Activated CD4-positive, alpha-beta memory T cell treated with anti-CD3 and anti-CD28 coated beads, Interleukin-2, amount 10 ng/mL, durations not matched to agents 7 days and 5 days (primary cell): Measurements from ENCODE around the gene RLBP1. TPM values are rescaled to one million over a fixed set of nuclear protein-coding genes. Genes with fewer than 3 reads are reported as not detected.

Experiments
- CTCF ChIA-PET: fragments of 350-600 bp; sonication (Branson Sonifier 250); formaldehyde crosslinking; loops from one replicate; lab custom pipeline; 2021; ENCODE audit warnings: antibody characterized with exemption, inconsistent platforms; lab: Charles Lee
- POLR2A ChIA-PET: fragments of 350-600 bp; sonication (Branson Sonifier 250); formaldehyde crosslinking; loops from one replicate; lab custom pipeline; 2021; ENCODE audit warnings: antibody characterized with exemption; lab: Charles Lee
- DNase-seq: peaks from one replicate; pipeline ENCODE4 v3.0.0-alpha.2; 2020
- H3K27ac Mint-ChIP-seq: one replicate; pipeline ENCODE4 v1.8.0; 2021; ENCODE audit warnings: mild to moderate bottlenecking, mixed read lengths
- H3K27me3 Mint-ChIP-seq: one replicate; pipeline ENCODE4 v1.8.0; 2021; ENCODE audit warnings: mixed read lengths
- H3K36me3 Mint-ChIP-seq: one replicate; pipeline ENCODE4 v1.8.0; 2021; ENCODE audit warnings: low read depth, mixed read lengths
- H3K4me1 Mint-ChIP-seq: one replicate; pipeline ENCODE4 v1.8.0; 2021; ENCODE audit warnings: mixed read lengths
- H3K4me3 Mint-ChIP-seq: one replicate; pipeline ENCODE4 v1.8.0; 2021; ENCODE audit warnings: mild to moderate bottlenecking, mixed read lengths
- H3K9me3 Mint-ChIP-seq: one replicate; pipeline ENCODE4 v1.8.0; 2021; ENCODE audit warnings: mixed read lengths
- total RNA-seq, 2 experiments: library from RNA; stranded (reverse); gene quantifications; one replicate each; pipeline ENCODE4 v1.2.3, GENCODE V29; 2021

The RLBP1 gene
- total RNA-seq, 2 experiments from 2014 or later, result not detected

GRCh38 chr15:89203705-89204273 lies 17.6 kb downstream of the RLBP1 start:
- Mint-ChIP-seq H3K27me3 (no peaks in the 10 kb centered on the region), H3K36me3 (peaks cover 11% of the 10 kb centered on the region), H3K4me1 (peaks cover 37% of the 10 kb centered on the region), H3K9me3 (no peaks in the 10 kb centered on the region), H3K27ac (peak overlapping the region; percentile 86), H3K4me3 (peak overlapping the region; percentile 58)
- peak; percentile 66 for DNase-seq
- ChIA-PET POLR2A (interaction anchor here (0.9 to 5.4 kb wide), 5 partner anchors 9 to 126 kb away, joined by 3 to 40 read pairs (median 4); partner anchors contain the start of genes ABHD2 and FANCI), CTCF (interaction anchor here (0.6 to 4.2 kb wide), 6 partner anchors 26 to 155 kb away, joined by 3 to 98 read pairs (median 3); partner anchors contain the start of genes FANCI and POLG)

- DNase-seq, result no peak
- no peak overlapping the region for H3K27ac Mint-ChIP-seq
- POLR2A ChIA-PET, result no interaction called here
- peaks cover 41% of the 10 kb centered on the region for H3K4me1 Mint-ChIP-seq
- peaks cover 14% of the 10 kb centered on the region for H3K36me3 Mint-ChIP-seq
- no peak overlapping the region for H3K4me3 Mint-ChIP-seq
- CTCF ChIA-PET, result interaction anchor here (1.0 kb wide), 1 partner anchor 110 kb away, joined by 3 read pairs; no protein-coding TSS in a partner anchor
- H3K27me3 Mint-ChIP-seq, result no peaks in the 10 kb centered on the region
- no peaks in the 10 kb centered on the region for H3K9me3 Mint-ChIP-seq
These were observed 19.8 kb downstream of the RLBP1 start for GRCh38 chr15:89201465-89202005.

- Mint-ChIP-seq H3K27me3 (no peaks in the 10 kb centered on the region), H3K9me3 (no peaks in the 10 kb centered on the region), H3K36me3 (peaks cover 25% of the 10 kb centered on the region), H3K4me3 (no peak overlapping the region), H3K4me1 (peaks cover 37% of the 10 kb centered on the region), H3K27ac (no peak overlapping the region)
- ChIA-PET CTCF (interaction anchor here (0.8 to 2.4 kb wide), 2 partner anchors 22 to 69 kb away, joined by 3 to 5 read pairs; no protein-coding TSS in a partner anchor), POLR2A (interaction anchor here (1.1 kb wide), 1 partner anchor 45 kb away, joined by 3 read pairs; no protein-coding TSS in a partner anchor)
- DNase-seq, result no peak
These were observed 21.2 kb downstream of the RLBP1 start for GRCh38 chr15:89200182-89200581.

GRCh38 chr15:89199746-89200145 lies 21.6 kb downstream of the RLBP1 start:
- no peak for DNase-seq
- Mint-ChIP-seq H3K4me1 (peaks cover 33% of the 10 kb centered on the region), H3K4me3 (no peak overlapping the region), H3K9me3 (no peaks in the 10 kb centered on the region), H3K27me3 (no peaks in the 10 kb centered on the region), H3K27ac (no peak overlapping the region), H3K36me3 (peaks cover 25% of the 10 kb centered on the region)
- ChIA-PET CTCF (interaction anchor here (0.8 to 2.4 kb wide), 2 partner anchors 22 to 69 kb away, joined by 3 to 5 read pairs; no protein-coding TSS in a partner anchor), POLR2A (interaction anchor here (0.6 to 1.1 kb wide), 2 partner anchors 19 to 45 kb away, joined by 3 read pairs; no protein-coding TSS in a partner anchor)

- no peak for DNase-seq
- CTCF ChIA-PET, result interaction anchor here (1.3 to 2.4 kb wide), 4 partner anchors 8 to 159 kb away, joined by 3 to 19 read pairs (median 4); no protein-coding TSS in a partner anchor
- no peak overlapping the region for H3K27ac Mint-ChIP-seq
- POLR2A ChIA-PET, result interaction anchor here (0.9 to 1.1 kb wide), 3 partner anchors 11 to 136 kb away, joined by 3 read pairs; partner anchors contain the start of gene POLG
- no peaks in the 10 kb centered on the region for H3K9me3 Mint-ChIP-seq
- peaks cover 28% of the 10 kb centered on the region for H3K36me3 Mint-ChIP-seq
- H3K4me1 Mint-ChIP-seq, result peaks cover 25% of the 10 kb centered on the region
- H3K4me3 Mint-ChIP-seq, result no peak overlapping the region
- no peaks in the 10 kb centered on the region for H3K27me3 Mint-ChIP-seq
These were observed 22.4 kb downstream of the RLBP1 start for GRCh38 chr15:89198934-89199333.

- ChIA-PET CTCF (interaction anchor here (1.3 to 2.4 kb wide), 4 partner anchors 9 to 160 kb away, joined by 3 to 19 read pairs (median 4); no protein-coding TSS in a partner anchor), POLR2A (interaction anchor here (0.9 to 1.1 kb wide), 2 partner anchors 10 to 47 kb away, joined by 3 read pairs; no protein-coding TSS in a partner anchor)
- no peak for DNase-seq
- Mint-ChIP-seq H3K36me3 (peaks cover 29% of the 10 kb centered on the region), H3K9me3 (no peaks in the 10 kb centered on the region), H3K4me3 (no peak overlapping the region), H3K4me1 (peaks cover 19% of the 10 kb centered on the region), H3K27ac (no peak overlapping the region), H3K27me3 (no peaks in the 10 kb centered on the region)
These were observed 23.2 kb downstream of the RLBP1 start for GRCh38 chr15:89198196-89198595.

- H3K27me3 Mint-ChIP-seq, result no peaks in the 10 kb centered on the region
- H3K4me1 Mint-ChIP-seq, result peaks cover 25% of the 10 kb centered on the region
- no peak overlapping the region for H3K4me3 Mint-ChIP-seq
- no peak for DNase-seq
- POLR2A ChIA-PET, result no interaction called here
- peak overlapping the region; percentile 20 for H3K27ac Mint-ChIP-seq
- H3K36me3 Mint-ChIP-seq, result peaks cover 34% of the 10 kb centered on the region
- H3K9me3 Mint-ChIP-seq, result no peaks in the 10 kb centered on the region
- CTCF ChIA-PET, result interaction anchor here (2.2 to 2.4 kb wide), 2 partner anchors 9 to 20 kb away, joined by 5 to 19 read pairs; no protein-coding TSS in a partner anchor
These were observed 23.8 kb downstream of the RLBP1 start for GRCh38 chr15:89197503-89197971.

GRCh38 chr15:89196994-89197393 lies 24.4 kb downstream of the RLBP1 start:
- POLR2A ChIA-PET, result no interaction called here
- CTCF ChIA-PET, result interaction anchor here (1.4 to 2.2 kb wide), 2 partner anchors 10 kb away, joined by 9 to 19 read pairs; no protein-coding TSS in a partner anchor

GRCh38 chr15:89196241-89196640 lies 25.1 kb downstream of the RLBP1 start:
- Mint-ChIP-seq H3K36me3 (peaks cover 37% of the 10 kb centered on the region), H3K4me3 (no peak overlapping the region), H3K27me3 (no peaks in the 10 kb centered on the region), H3K9me3 (no peaks in the 10 kb centered on the region), H3K27ac (no peak overlapping the region), H3K4me1 (peaks cover 29% of the 10 kb centered on the region)
- POLR2A ChIA-PET, result no interaction called here
- CTCF ChIA-PET, result interaction anchor here (1.4 to 2.2 kb wide), 2 partner anchors 11 to 18 kb away, joined by 9 to 13 read pairs; no protein-coding TSS in a partner anchor
- DNase-seq, result no peak

More at GRCh38 chr15:89196994-89197393, 24.4 kb downstream of the RLBP1 start:
- DNase-seq, result no peak
- peaks cover 26% of the 10 kb centered on the region for H3K4me1 Mint-ChIP-seq
- H3K9me3 Mint-ChIP-seq, result no peaks in the 10 kb centered on the region
- peaks cover 36% of the 10 kb centered on the region for H3K36me3 Mint-ChIP-seq
- no peaks in the 10 kb centered on the region for H3K27me3 Mint-ChIP-seq
- H3K4me3 Mint-ChIP-seq, result no peak overlapping the region
- H3K27ac Mint-ChIP-seq, result peak overlapping the region; percentile 20

GRCh38 chr15:89195836-89196235 lies 25.5 kb downstream of the RLBP1 start:
- Mint-ChIP-seq H3K27ac (no peak overlapping the region), H3K4me1 (peaks cover 29% of the 10 kb centered on the region), H3K27me3 (no peaks in the 10 kb centered on the region), H3K4me3 (no peak overlapping the region), H3K9me3 (no peaks in the 10 kb centered on the region), H3K36me3 (peaks cover 39% of the 10 kb centered on the region)
- POLR2A ChIA-PET, result no interaction called here
- CTCF ChIA-PET, result interaction anchor here (1.4 to 2.2 kb wide), 2 partner anchors 11 to 18 kb away, joined by 9 to 13 read pairs; no protein-coding TSS in a partner anchor
- DNase-seq, result no peak

- Mint-ChIP-seq H3K4me1 (peaks cover 29% of the 10 kb centered on the region), H3K9me3 (no peaks in the 10 kb centered on the region), H3K27me3 (no peaks in the 10 kb centered on the region), H3K27ac (no peak overlapping the region), H3K36me3 (peaks cover 45% of the 10 kb centered on the region), H3K4me3 (no peak overlapping the region)
- ChIA-PET POLR2A (interaction anchor here (0.8 to 1.3 kb wide), 2 partner anchors 9 to 13 kb away, joined by 3 read pairs; no protein-coding TSS in a partner anchor), CTCF (interaction anchor here (0.8 to 2.8 kb wide), 4 partner anchors 12 to 137 kb away, joined by 3 to 27 read pairs (median 9); no protein-coding TSS in a partner anchor)
- DNase-seq, result no peak
These were observed 26.8 kb downstream of the RLBP1 start for GRCh38 chr15:89194608-89195007.

- POLR2A ChIA-PET, result interaction anchor here (0.6 to 1.2 kb wide), 2 partner anchors 11 to 219 kb away, joined by 3 to 5 read pairs; no protein-coding TSS in a partner anchor
- CTCF ChIA-PET, result interaction anchor here (0.6 to 2.8 kb wide), 5 partner anchors 14 to 135 kb away, joined by 3 to 27 read pairs (median 5); no protein-coding TSS in a partner anchor
- Mint-ChIP-seq H3K27ac (no peak overlapping the region), H3K27me3 (no peaks in the 10 kb centered on the region), H3K4me3 (no peak overlapping the region), H3K9me3 (no peaks in the 10 kb centered on the region), H3K36me3 (peaks cover 51% of the 10 kb centered on the region), H3K4me1 (peaks cover 26% of the 10 kb centered on the region)
- DNase-seq, result no peak
These were observed 28.6 kb downstream of the RLBP1 start for GRCh38 chr15:89192766-89193165.
